Calu3 (cell line): ENCODE data around the gene FHL3. TPM values are rescaled to one million over a fixed set of nuclear protein-coding genes. Genes with fewer than 3 reads are reported as not detected.

Experiments
- BruUV-seq: library from RNA; stranded (reverse); fragments of 400-500 nt; replicated peaks from 2 replicates; lab custom pipeline; 2021; lab: Mats Ljungman, UMichigan
- CTCF ChIA-PET: fragments of 300-600 bp; sonication (Branson Sonifier 250); formaldehyde crosslinking; loops from one replicate; lab custom pipeline; 2022; ENCODE audit warnings: antibody characterized with exemption; lab: Charles Lee
- DNase-seq: peaks from one replicate; pipeline ENCODE4 v3.0.0; 2022
- H3K27ac Mint-ChIP-seq: one replicate; pipeline ENCODE4 v1.8.0; 2022; ENCODE audit warnings: mixed read lengths; ENCODE audit not compliant: unreplicated experiment
- H3K27me3 Mint-ChIP-seq: one replicate; pipeline ENCODE4 v1.8.0; 2022; ENCODE audit warnings: mixed read lengths; ENCODE audit not compliant: unreplicated experiment
- H3K36me3 Mint-ChIP-seq: one replicate; pipeline ENCODE4 v1.8.0; 2022; ENCODE audit warnings: mild to moderate bottlenecking, moderate library complexity, mixed read lengths; ENCODE audit not compliant: insufficient read depth, unreplicated experiment
- H3K4me1 Mint-ChIP-seq: one replicate; pipeline ENCODE4 v1.8.0; 2022; ENCODE audit warnings: mild to moderate bottlenecking, low read depth, mixed read lengths; ENCODE audit not compliant: unreplicated experiment
- H3K4me3 Mint-ChIP-seq: one replicate; pipeline ENCODE4 v1.8.0; 2022; ENCODE audit warnings: mild to moderate bottlenecking, low read depth, moderate library complexity, mixed read lengths; ENCODE audit not compliant: unreplicated experiment
- H3K9me3 Mint-ChIP-seq: one replicate; pipeline ENCODE4 v1.8.0; 2022; ENCODE audit warnings: low read depth, mixed read lengths; ENCODE audit not compliant: unreplicated experiment
- intact Hi-C: fragments of 100-400 bp; cut with micrococcal nuclease; formaldehyde crosslinking; loops from one replicate; pipeline ENCODE4 v1.10.0; 2022; ENCODE audit not compliant: unreplicated experiment
- total RNA-seq: library from RNA; stranded (reverse); gene quantifications from 2 replicates; pipeline ENCODE4 v1.2.3, GENCODE V29; 2022
- TF ChIP-seq, protein P1 (sequence below): fragments of 200-600 bp; IDR thresholded peaks from one replicate; pipeline ENCODE4 v1.8.0; 2022; ENCODE audit warnings: antibody characterized with exemption; ENCODE audit not compliant: unreplicated experiment

The FHL3 gene
- total RNA-seq, 1 experiment from 2014 or later = 20.4 TPM

DNA sequence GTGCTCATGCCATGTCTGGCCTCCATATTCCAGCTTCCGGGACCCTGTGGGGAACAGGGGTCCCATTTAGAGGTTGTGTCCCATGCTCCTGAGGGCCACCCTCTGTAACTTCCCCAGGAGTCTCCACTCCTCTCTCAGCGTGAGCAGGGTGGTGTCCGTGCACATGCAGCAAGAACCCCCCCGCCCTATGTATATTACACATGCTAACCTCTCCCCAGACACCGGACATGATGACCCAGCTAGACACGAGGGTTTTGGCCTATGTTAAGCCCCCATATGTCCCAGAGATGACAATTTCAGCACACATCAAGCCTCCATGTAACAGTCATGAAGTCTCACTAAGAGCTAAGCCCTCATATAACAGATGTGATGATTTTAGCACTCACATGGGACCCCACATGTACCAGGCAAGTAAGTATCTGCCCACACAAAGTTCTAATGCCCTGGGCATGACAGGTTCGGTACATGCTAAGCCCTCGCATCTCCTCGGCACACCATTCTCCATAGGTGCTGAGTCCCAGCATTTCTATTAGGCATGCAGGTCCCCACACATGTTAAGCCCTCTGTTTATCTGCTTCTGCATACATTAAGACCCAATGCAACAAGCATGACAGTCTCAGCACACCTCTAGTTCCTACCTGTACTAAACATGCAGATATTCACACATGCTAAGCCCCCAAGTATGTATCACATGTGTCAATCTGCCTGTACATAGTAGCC, 7.1 kb downstream of the FHL3 start:
- CTCF ChIA-PET = interaction anchor here (1.4 kb wide), 1 partner anchor 10 kb away, joined by 3 read pairs; no protein-coding TSS in a partner anchor

DNA sequence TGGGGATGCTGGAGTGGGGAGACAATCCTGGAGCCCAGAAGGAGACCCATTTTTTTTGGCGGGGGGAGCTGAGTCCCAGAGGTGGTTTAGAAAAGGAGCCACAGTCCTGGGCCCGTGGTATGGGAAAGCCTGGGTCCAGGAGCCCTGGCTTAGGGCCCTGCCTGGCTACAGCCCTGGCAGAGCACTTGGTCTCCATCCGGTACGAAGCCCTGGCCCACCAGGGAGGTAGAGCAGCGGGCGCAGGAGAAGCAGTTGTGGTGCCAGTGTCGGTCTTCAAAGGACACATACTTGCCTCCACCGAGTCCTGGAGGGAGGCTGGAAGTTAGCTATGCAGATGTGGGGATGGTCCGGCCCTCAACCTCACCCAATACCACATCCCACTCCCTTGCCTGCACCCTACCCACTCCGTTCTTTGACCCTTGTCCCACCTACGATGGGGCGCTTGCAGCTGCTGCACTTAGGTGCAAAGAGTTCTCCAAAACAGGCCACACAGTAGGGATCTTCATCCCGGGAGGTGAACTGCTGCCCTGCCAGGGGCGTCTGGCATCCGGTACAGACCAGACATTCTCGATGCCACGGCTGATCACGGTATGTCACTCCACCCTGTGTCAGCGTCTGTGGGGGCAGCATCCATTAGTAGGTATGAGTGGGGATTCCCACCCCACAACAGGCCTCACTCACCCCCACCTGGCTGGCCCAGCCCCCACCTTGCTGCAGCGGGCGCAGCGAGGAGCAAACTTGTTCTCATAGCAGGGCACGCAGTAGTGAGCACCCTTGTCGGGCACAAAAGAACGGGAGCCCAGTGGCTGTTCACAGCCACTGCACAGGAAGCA, 7.8 kb downstream of the FHL3 start:
- H3K27ac Mint-ChIP-seq = no peak overlapping the region
- CTCF ChIA-PET = interaction anchor here (0.7 kb wide), 1 partner anchor 824 kb away, joined by 3 read pairs; no protein-coding TSS in a partner anchor

More for the DNA sequence above, 7.1 kb downstream of the FHL3 start:
- H3K27me3 Mint-ChIP-seq = no peaks in the 10 kb centered on the region
- no peaks in the 10 kb centered on the region for H3K9me3 Mint-ChIP-seq
- TF ChIP-seq, protein P1, sequence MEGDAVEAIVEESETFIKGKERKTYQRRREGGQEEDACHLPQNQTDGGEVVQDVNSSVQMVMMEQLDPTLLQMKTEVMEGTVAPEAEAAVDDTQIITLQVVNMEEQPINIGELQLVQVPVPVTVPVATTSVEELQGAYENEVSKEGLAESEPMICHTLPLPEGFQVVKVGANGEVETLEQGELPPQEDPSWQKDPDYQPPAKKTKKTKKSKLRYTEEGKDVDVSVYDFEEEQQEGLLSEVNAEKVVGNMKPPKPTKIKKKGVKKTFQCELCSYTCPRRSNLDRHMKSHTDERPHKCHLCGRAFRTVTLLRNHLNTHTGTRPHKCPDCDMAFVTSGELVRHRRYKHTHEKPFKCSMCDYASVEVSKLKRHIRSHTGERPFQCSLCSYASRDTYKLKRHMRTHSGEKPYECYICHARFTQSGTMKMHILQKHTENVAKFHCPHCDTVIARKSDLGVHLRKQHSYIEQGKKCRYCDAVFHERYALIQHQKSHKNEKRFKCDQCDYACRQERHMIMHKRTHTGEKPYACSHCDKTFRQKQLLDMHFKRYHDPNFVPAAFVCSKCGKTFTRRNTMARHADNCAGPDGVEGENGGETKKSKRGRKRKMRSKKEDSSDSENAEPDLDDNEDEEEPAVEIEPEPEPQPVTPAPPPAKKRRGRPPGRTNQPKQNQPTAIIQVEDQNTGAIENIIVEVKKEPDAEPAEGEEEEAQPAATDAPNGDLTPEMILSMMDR = no peak
- H3K36me3 Mint-ChIP-seq = peaks cover 38% of the 10 kb centered on the region
- H3K4me3 Mint-ChIP-seq = no peak overlapping the region
- BruUV-seq = no TSS peak
- intact Hi-C loops = no loop called here
- peaks cover 39% of the 10 kb centered on the region for H3K4me1 Mint-ChIP-seq
- H3K27ac Mint-ChIP-seq = no peak overlapping the region
- no peak for DNase-seq

DNA sequence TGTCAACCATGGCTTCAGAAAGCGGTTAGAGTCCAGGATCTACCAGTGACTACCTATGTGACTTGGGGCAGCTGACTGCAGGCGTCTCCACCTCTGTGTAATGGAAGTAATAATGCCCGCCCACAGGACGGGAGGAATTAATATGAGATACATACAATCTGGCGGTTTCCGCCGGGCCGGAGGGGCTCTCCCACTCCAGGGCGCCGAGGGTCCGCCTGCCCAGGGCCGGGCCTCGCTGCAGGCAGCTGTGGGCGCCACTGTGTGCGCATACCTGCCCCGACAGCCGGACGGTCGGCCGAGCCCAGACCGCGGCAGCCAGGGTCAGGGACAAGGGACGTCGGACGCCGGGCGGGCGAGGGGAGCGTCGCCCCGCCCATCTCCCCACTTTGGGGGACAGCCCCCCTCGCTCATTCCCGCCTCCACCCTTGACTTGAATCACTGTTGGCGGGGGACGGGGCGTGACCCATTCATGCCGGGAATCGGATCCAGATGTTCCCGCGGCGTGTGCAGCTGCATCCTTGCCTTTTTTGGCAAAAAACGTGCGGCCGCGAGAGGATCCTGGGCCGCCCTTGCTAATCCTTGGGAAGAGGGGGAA, 9.5 kb downstream of the FHL3 start:
- peak overlapping the region; percentile 58 for H3K4me3 Mint-ChIP-seq
- TF ChIP-seq, protein P1 = no peak
- H3K27ac Mint-ChIP-seq = no peak overlapping the region
- DNase-seq = no peak
- no TSS peak for BruUV-seq
- CTCF ChIA-PET = no interaction called here
- intact Hi-C loops = no loop called here
- no peaks in the 10 kb centered on the region for H3K27me3 Mint-ChIP-seq
- peaks cover 36% of the 10 kb centered on the region for H3K36me3 Mint-ChIP-seq
- H3K4me1 Mint-ChIP-seq = peaks cover 39% of the 10 kb centered on the region
- H3K9me3 Mint-ChIP-seq = no peaks in the 10 kb centered on the region

More for the DNA sequence above, 7.8 kb downstream of the FHL3 start:
- no peaks in the 10 kb centered on the region for H3K27me3 Mint-ChIP-seq
- H3K4me1 Mint-ChIP-seq = peaks cover 39% of the 10 kb centered on the region
- DNase-seq = no peak
- H3K36me3 Mint-ChIP-seq = peaks cover 38% of the 10 kb centered on the region
- H3K9me3 Mint-ChIP-seq = no peaks in the 10 kb centered on the region
- intact Hi-C loops = no loop called here
- H3K4me3 Mint-ChIP-seq = no peak overlapping the region
- BruUV-seq = no TSS peak
- TF ChIP-seq, protein P1 = no peak

DNA sequence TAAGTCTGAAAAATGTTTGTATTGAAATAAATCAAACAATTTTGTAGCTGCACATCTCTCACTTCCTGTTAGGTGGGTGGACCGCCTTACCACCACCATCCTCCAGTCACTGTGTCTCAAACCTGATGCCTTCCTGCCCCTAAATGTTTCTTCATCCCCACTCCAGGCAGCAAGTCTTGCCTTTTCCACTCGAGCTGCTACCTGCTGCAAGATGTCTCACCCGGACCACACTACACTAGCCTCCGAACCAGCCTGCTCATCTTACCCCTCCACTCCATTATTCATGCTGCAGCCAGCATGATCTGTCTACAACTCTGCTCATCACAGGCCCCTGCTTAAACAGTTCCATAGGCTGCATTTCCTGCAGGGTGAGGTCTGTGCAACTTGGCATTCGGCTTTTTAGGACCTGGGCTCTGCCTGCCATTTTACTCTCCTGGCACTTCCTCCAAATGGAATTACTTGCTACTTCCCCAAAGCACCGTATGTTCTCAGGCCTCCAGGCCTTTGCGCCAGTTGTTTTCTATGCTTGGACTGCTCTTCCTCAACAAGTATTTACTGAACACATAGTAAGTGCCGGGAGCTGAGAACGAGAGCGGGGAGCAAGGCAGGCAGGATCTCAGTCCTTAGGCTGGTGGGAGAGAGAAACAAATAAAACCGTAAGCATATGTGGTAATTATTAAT, 10.3 kb downstream of the FHL3 start:
- H3K9me3 Mint-ChIP-seq = no peaks in the 10 kb centered on the region
- intact Hi-C loops = no loop called here
- CTCF ChIA-PET = interaction anchor here (1.0 kb wide), 1 partner anchor 17 kb away, joined by 3 read pairs; no protein-coding TSS in a partner anchor
- TF ChIP-seq, protein P1 = no peak
- H3K36me3 Mint-ChIP-seq = peaks cover 34% of the 10 kb centered on the region
- DNase-seq = no peak
- no peaks in the 10 kb centered on the region for H3K27me3 Mint-ChIP-seq
- BruUV-seq = TSS peak; percentile 18
- H3K4me1 Mint-ChIP-seq = peaks cover 34% of the 10 kb centered on the region
- peak overlapping the region; percentile 58 for H3K4me3 Mint-ChIP-seq
- peak overlapping the region; percentile 57 for H3K27ac Mint-ChIP-seq
